Inflammatory macrophage treated with lipopolysaccharide for 1 hour (primary cell): Measurements from ENCODE around the gene ACTL8.
"Not testable (repeated sequence)": the region's sequence is repeated elsewhere in the genome, so short reads cannot be mapped to it uniquely, and the experiment has no call there.

Source experiments
- DNase-seq, 2 donors: peaks; one replicate each; pipeline ENCODE4 v3.0.0-alpha.2; 2020 to 2022

Gene ACTL8

GRCh38 chr1:17736625-17737024 is 18.5 kb upstream of the ACTL8 start:
- no peak for DNase-seq

- no peak for DNase-seq
These were observed 16.1 kb upstream of the ACTL8 start for GRCh38 chr1:17739050-17739449.

- no peak for DNase-seq
These were observed 14.1 kb upstream of the ACTL8 start for GRCh38 chr1:17741052-17741451.

GRCh38 chr1:17742583-17742982 is 12.6 kb upstream of the ACTL8 start:
- no peak for DNase-seq

- no peak for DNase-seq
These were observed 12.0 kb upstream of the ACTL8 start for GRCh38 chr1:17743008-17743647.

- DNase-seq: no peak
These were observed 11.2 kb upstream of the ACTL8 start for GRCh38 chr1:17743925-17744324.

- no peak for DNase-seq
These were observed 10.3 kb upstream of the ACTL8 start for GRCh38 chr1:17744666-17745478.

GRCh38 chr1:17745479-17745955 is 9.6 kb upstream of the ACTL8 start:
- DNase-seq: no peak

GRCh38 chr1:17746281-17746680 is 8.9 kb upstream of the ACTL8 start:
- not testable (repeated sequence) for DNase-seq

GRCh38 chr1:17746920-17747319 is 8.2 kb upstream of the ACTL8 start:
- DNase-seq: no peak

GRCh38 chr1:17750333-17750732 is 4.8 kb upstream of the ACTL8 start:
- no peak for DNase-seq

GRCh38 chr1:17752356-17752755 is 2.8 kb upstream of the ACTL8 start:
- no peak for DNase-seq

GRCh38 chr1:17757426-17757825 is 2.3 kb downstream of the ACTL8 start:
- no peak for DNase-seq

GRCh38 chr1:17759114-17759513 is 4.0 kb downstream of the ACTL8 start:
- no peak for DNase-seq

- no peak for DNase-seq
These were observed 7.2 kb downstream of the ACTL8 start for GRCh38 chr1:17762313-17762712.

- DNase-seq: no peak
These were observed 8.3 kb downstream of the ACTL8 start for GRCh38 chr1:17763417-17763816.

GRCh38 chr1:17763995-17764394 is 8.9 kb downstream of the ACTL8 start:
- no peak for DNase-seq

- DNase-seq: no peak
These were observed 9.5 kb downstream of the ACTL8 start for GRCh38 chr1:17764591-17764990.

- no peak for DNase-seq
These were observed 10.6 kb downstream of the ACTL8 start for GRCh38 chr1:17765444-17766411.

GRCh38 chr1:17768651-17769241 is 13.6 kb downstream of the ACTL8 start:
- DNase-seq: no peak

GRCh38 chr1:17770983-17771382 is 15.8 kb downstream of the ACTL8 start:
- no peak for DNase-seq

- DNase-seq: no peak
These were observed 17.6 kb downstream of the ACTL8 start for GRCh38 chr1:17772615-17773212.
